Kidney (tissue), 14 donors: ENCODE results near the gene INPP5E. TPM values are rescaled to one million over a fixed set of nuclear protein-coding genes. Genes with fewer than 3 reads are reported as not detected.

Experiments used
- DNase-seq, 5 donors: peaks; one replicate each; pipeline ENCODE4 v3.0.0-alpha.2; 2013 to 2020
- FAIRE-seq: peaks from 2 replicates; lab custom pipeline; 2012; peaks lifted over from hg19 to GRCh38; lab: Jason Lieb, UNC
- H3K27ac ChIP-seq, 2 donors: one replicate each; pipeline ENCODE4 v1.7.0; 2013; ENCODE audit warnings: low read depth in 2 of 2, low read length in 2 of 2, inconsistent platforms in 1 of 2
- H3K27me3 ChIP-seq: one replicate; pipeline ENCODE4 v1.7.1; 2013; ENCODE audit warnings: low read length, inconsistent platforms; ENCODE audit not compliant: control insufficient read depth, insufficient read depth
- H3K36me3 ChIP-seq, 3 donors: one replicate each; pipeline versions ENCODE4 v1.7.0 to v1.7.1; 2013; ENCODE audit warnings: low read length in 3 of 3, control low read depth in 1 of 3, inconsistent platforms in 1 of 3; ENCODE audit not compliant: insufficient read depth in 3 of 3, control insufficient read depth in 2 of 3
- H3K4me1 ChIP-seq, 3 donors: one replicate each; pipeline versions ENCODE4 v1.7.0 to v1.7.1; 2013; ENCODE audit warnings: low read length in 3 of 3, inconsistent platforms in 1 of 3, low read depth in 1 of 3; ENCODE audit not compliant: control insufficient read depth in 2 of 3, insufficient read depth in 2 of 3
- H3K4me3 ChIP-seq, 3 donors: one replicate each; pipeline versions ENCODE4 v1.7.0 to v1.8.1; 2013; ENCODE audit warnings: low read length in 3 of 3, control low read depth in 1 of 3, inconsistent platforms in 1 of 3
- H3K9ac ChIP-seq, 3 donors: one replicate each; pipeline versions ENCODE4 v1.7.0 to v1.7.1; 2013; ENCODE audit warnings: low read length in 3 of 3, control low read depth in 1 of 3, inconsistent platforms in 1 of 3
- H3K9me3 ChIP-seq, 3 donors: one replicate each; pipeline versions ENCODE4 v1.7.0 to v1.7.1; 2013; ENCODE audit warnings: low read length in 3 of 3, control low read depth in 1 of 3, inconsistent platforms in 1 of 3; ENCODE audit not compliant: control insufficient read depth in 2 of 3, insufficient read depth in 1 of 3
- intact Hi-C: fragments of 100-400 bp; cut with DNase I; formaldehyde crosslinking; loops from one replicate; pipeline ENCODE4 v1.11.1; 2022
- polyA plus RNA-seq: library from polyadenylated mRNA; stranded (reverse); fragments of 350-450 nt; fragmentation: Illumina TruSeq; extraction: RNeasy Lipid Tissue Mini Kit (QIAGEN cat#74804); gene quantifications from one replicate; pipeline ENCODE4 v1.2.3, GENCODE V29; 2014; ENCODE audit warnings: low read depth, low replicate concordance; ENCODE audit not compliant: insufficient read depth
- total RNA-seq: library from RNA; stranded (reverse); fragmentation: NEBNext Ultra II Directional; extraction: Animal tissue kit (Norgen Biotek cat#: 25700); gene quantifications from one replicate; pipeline ENCODE4 v1.2.1, GENCODE V29; 2021
- TF ChIP-seq, protein P1 (sequence below): IDR thresholded peaks from 3 replicates; pipeline ENCODE4 v1.5.1; 2012; ENCODE audit warnings: mild to moderate bottlenecking, moderate library complexity, borderline replicate concordance; ENCODE audit not compliant: insufficient read depth; ENCODE audit errors: extremely low read depth
- donor health status: control.
- donor health status: control.
- donor health status: control.
- donor health status: control.
- donor health status: control.
- donor health status: DM: yes; HTN: yes; CAD: no.
- donor health status: Normal renal cell carcinoma (clear cell type).

The INPP5E gene
- total and polyA plus RNA-seq, 2 donors from 2014 or later: 6.9 to 14.0 TPM

DNA sequence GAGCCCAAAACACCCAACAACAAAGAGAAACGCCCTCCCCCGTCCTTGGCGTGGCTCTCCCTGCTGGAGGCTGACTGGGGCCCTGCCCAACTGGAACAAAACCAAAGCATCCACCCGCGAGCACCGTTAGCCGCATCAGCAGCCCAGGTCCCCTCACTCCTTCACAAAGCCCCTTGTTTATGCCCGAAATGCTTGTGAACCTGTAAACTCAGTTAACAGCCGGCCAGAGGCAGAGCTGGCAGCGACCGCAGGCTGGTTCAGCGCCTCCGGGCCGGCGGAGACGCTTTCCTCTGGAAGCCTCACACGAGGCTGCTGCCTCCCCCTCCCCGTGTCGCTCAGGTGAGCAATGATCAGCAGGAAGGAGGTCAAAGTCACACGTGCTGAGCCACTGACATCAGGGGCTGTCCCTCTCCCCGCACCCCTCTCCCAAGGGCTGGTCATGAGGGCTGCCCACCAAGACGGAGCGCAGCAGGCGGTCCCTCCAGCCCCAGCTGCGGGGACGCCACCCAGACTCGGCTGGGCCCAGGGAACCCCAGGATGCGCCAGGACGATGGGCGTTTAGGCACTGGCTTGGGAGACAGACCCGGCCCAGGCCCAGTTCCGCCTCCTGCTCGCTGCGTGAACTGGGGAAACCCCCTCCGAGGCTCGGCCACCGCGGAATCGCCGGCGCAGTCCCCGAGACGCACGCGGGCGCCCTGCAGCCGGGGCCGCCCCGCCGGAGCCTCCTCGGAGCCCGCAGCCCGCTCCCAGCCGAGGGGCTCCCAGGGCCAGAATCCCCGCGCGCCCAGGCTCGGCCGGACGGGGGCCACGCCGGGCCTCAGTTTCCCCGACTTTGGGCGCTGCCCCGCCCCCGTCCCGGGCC lies 40.2 kb downstream of the INPP5E start:
- DNase-seq (peak in 2 of 5 donors; percentile 35 to 67), FAIRE-seq (no peak)
- peak overlapping the region; percentile 38 to 84 (median 64) for H3K4me3 ChIP-seq
- TF ChIP-seq, protein P1, sequence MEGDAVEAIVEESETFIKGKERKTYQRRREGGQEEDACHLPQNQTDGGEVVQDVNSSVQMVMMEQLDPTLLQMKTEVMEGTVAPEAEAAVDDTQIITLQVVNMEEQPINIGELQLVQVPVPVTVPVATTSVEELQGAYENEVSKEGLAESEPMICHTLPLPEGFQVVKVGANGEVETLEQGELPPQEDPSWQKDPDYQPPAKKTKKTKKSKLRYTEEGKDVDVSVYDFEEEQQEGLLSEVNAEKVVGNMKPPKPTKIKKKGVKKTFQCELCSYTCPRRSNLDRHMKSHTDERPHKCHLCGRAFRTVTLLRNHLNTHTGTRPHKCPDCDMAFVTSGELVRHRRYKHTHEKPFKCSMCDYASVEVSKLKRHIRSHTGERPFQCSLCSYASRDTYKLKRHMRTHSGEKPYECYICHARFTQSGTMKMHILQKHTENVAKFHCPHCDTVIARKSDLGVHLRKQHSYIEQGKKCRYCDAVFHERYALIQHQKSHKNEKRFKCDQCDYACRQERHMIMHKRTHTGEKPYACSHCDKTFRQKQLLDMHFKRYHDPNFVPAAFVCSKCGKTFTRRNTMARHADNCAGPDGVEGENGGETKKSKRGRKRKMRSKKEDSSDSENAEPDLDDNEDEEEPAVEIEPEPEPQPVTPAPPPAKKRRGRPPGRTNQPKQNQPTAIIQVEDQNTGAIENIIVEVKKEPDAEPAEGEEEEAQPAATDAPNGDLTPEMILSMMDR: no peak
- H3K36me3 ChIP-seq: peaks cover 0 to 22% (median 13%) of the 10 kb centered on the region in 3 donors
- peak overlapping the region; percentile 44 to 63 (median 52) for H3K9ac ChIP-seq
- peaks cover 0 to 14% (median 4%) of the 10 kb centered on the region in 3 donors for H3K4me1 ChIP-seq
- H3K27ac ChIP-seq: peak overlapping the region in 1 of 2 donors; percentile 43
- H3K27me3 ChIP-seq: no peaks in the 10 kb centered on the region
- intact Hi-C loops: no loop called here
- H3K9me3 ChIP-seq: no peaks in the 10 kb centered on the region

GRCh38 chr9:136398286-136398685 lies 41.4 kb downstream of the INPP5E start:
- intact Hi-C loops: no loop called here
- no peak overlapping the region for H3K4me3 ChIP-seq
- H3K27ac ChIP-seq: no peak overlapping the region
- peaks cover 0 to 30% (median 14%) of the 10 kb centered on the region in 3 donors for H3K36me3 ChIP-seq
- H3K9ac ChIP-seq: no peak overlapping the region
- no peak for DNase-seq
- no peaks in the 10 kb centered on the region for H3K27me3 ChIP-seq
- no peak for FAIRE-seq
- H3K4me1 ChIP-seq: peaks cover 0 to 14% (median 4%) of the 10 kb centered on the region in 3 donors
- H3K9me3 ChIP-seq: no peaks in the 10 kb centered on the region
- TF ChIP-seq, protein P1: no peak

- DNase-seq (no peak), FAIRE-seq (no peak)
- TF ChIP-seq, protein P1: no peak
- Histone ChIP-seq H3K9me3 (no peaks in the 10 kb centered on the region), H3K27me3 (no peaks in the 10 kb centered on the region), H3K27ac (no peak overlapping the region), H3K9ac (no peak overlapping the region), H3K4me1 (peaks cover 0 to 14% (median 4%) of the 10 kb centered on the region in 3 donors), H3K4me3 (no peak overlapping the region), H3K36me3 (peaks cover 0 to 30% (median 17%) of the 10 kb centered on the region in 3 donors)
- intact Hi-C loops: no loop called here
These were observed 42.0 kb downstream of the INPP5E start for GRCh38 chr9:136397643-136398042.
